K562 (cell line): ENCODE measurements around the gene ATP10B. TPM values are rescaled to one million over a fixed set of nuclear protein-coding genes. Genes with fewer than 3 reads are reported as not detected.

Source experiments
- ATAC-seq: fragments of 200-7000 bp; cut with Tn5 transposase; 3 replicates; pipeline ENCODE4 v1.9.1; 2020; ENCODE audit warnings: moderate library complexity
- BruUV-seq: library from RNA; stranded (reverse); fragments of 400-500 nt; replicated peaks from 2 replicates; lab custom pipeline; 2021; lab: Mats Ljungman, UMichigan
- CTCF ChIA-PET: fragments of 300-600 bp; formaldehyde crosslinking; extraction: SDS; loops from one replicate; lab custom pipeline; 2021; ENCODE audit warnings: low intra/inter-chr PET ratio; lab: Yijun Ruan, JAX
- POLR2A ChIA-PET: fragments of 300-600, 350-650 bp; sonication (Branson Sonifier 250); formaldehyde crosslinking; extraction: SDS; loops from one replicate; lab custom pipeline; 2021; ENCODE audit warnings: antibody characterized with exemption, inconsistent platforms; lab: Yijun Ruan, JAX
- DNase-seq, 4 experiments: peaks; one replicate each; pipeline versions ENCODE4 v3.0.0 to v3.0.0-alpha.2; 2011 to 2018; ENCODE audit warnings: low spot score in 3 of 4, mixed read lengths in 3 of 4; ENCODE audit errors: extremely low read depth in 1 of 4
- FAIRE-seq: peaks from 2 replicates; lab custom pipeline; 2011; peaks lifted over from hg19 to GRCh38; lab: Jason Lieb, UNC
- H2AFZ ChIP-seq: 2 replicates; pipeline ENCODE4 v1.6.0; 2011; ENCODE audit warnings: low read depth, low read length, control low read depth, inconsistent platforms
- H3K27ac ChIP-seq: fragments of 200-600 bp; 3 replicates; pipeline ENCODE4 v1.8.0; 2011; ENCODE audit warnings: low read depth, mild to moderate bottlenecking, control low read depth, inconsistent platforms, low read length, moderate library complexity, mixed read lengths; ENCODE audit errors: extremely low read depth
- H3K27me3 ChIP-seq, 2 experiments: fragments of 300-600 bp in 1 of 2; 2 replicates in 1 of 2; 3 replicates in 1 of 2; pipeline versions ENCODE4 v1.6.0 to v1.8.0; 2011; ENCODE audit warnings: inconsistent platforms in 2 of 2, low read length in 2 of 2, mild to moderate bottlenecking in 1 of 2, mixed read lengths in 1 of 2, moderate library complexity in 1 of 2; ENCODE audit not compliant: control insufficient read depth in 2 of 2, insufficient read depth in 2 of 2
- H3K36me3 ChIP-seq: fragments of 300-600 bp; 3 replicates; pipeline ENCODE4 v1.8.0; 2011; ENCODE audit warnings: mild to moderate bottlenecking, low read length, inconsistent platforms; ENCODE audit not compliant: control insufficient read depth, insufficient read depth
- H3K4me1 ChIP-seq, 2 experiments: fragments of 200-600 bp in 1 of 2; replicated peaks in 1 of 2; 2 replicates in 1 of 2; 3 replicates in 1 of 2; pipeline versions ENCODE4 v1.5.1 to v1.8.0; 2011; ENCODE audit warnings: inconsistent platforms in 2 of 2, low read length in 2 of 2, mild to moderate bottlenecking in 1 of 2, mixed read lengths in 1 of 2, moderate library complexity in 1 of 2; ENCODE audit not compliant: control insufficient read depth in 2 of 2, insufficient read depth in 2 of 2
- H3K4me2 ChIP-seq: 2 replicates; pipeline ENCODE4 v1.6.1; 2011; ENCODE audit warnings: low read length, control low read depth, inconsistent platforms, mixed read lengths; ENCODE audit not compliant: insufficient read depth
- H3K4me3 ChIP-seq: fragments of 200-600 bp; sonication (generic), shearing (Covaris generic); 2 replicates; pipeline ENCODE4 v1.5.1; 2016; ENCODE audit warnings: control low read depth, inconsistent platforms
- H3K79me2 ChIP-seq: fragments of 200-600 bp; 3 replicates; pipeline ENCODE4 v1.8.0; 2011; ENCODE audit warnings: low read length, inconsistent platforms; ENCODE audit not compliant: control insufficient read depth, insufficient read depth
- H3K9ac ChIP-seq, 2 experiments: 2 replicates each; pipeline versions ENCODE4 v1.6.0 to v1.6.1; 2011; ENCODE audit warnings: low read depth in 2 of 2, low read length in 2 of 2, control low read depth in 1 of 2, inconsistent platforms in 1 of 2, mild to moderate bottlenecking in 1 of 2, mixed read lengths in 1 of 2; ENCODE audit not compliant: insufficient read depth in 1 of 2
- H3K9me1 ChIP-seq: one replicate; pipeline ENCODE4 v1.6.0; 2011; ENCODE audit warnings: inconsistent platforms, mild to moderate bottlenecking, low read length, moderate library complexity; ENCODE audit not compliant: control insufficient read depth, insufficient read depth
- H3K9me3 ChIP-seq: replicated peaks from 2 replicates; pipeline ENCODE4 v1.5.1; 2011; ENCODE audit warnings: low read depth, low read length, inconsistent platforms; ENCODE audit not compliant: control insufficient read depth, insufficient read depth
- H4K20me1 ChIP-seq: replicated peaks from 2 replicates; pipeline ENCODE4 v1.6.1; 2011; ENCODE audit warnings: low read length, inconsistent platforms, mixed read lengths; ENCODE audit not compliant: control insufficient read depth, insufficient read depth
- ASH1L ChIP-seq: fragments of 450-650 bp; IDR thresholded peaks from 2 replicates; pipeline ENCODE4 v1.6.1; 2018; ENCODE audit warnings: borderline replicate concordance, mild to moderate bottlenecking, low read depth; ENCODE audit not compliant: partially characterized antibody
- RAD21 ChIP-seq, 2 experiments: fragments of 250-450 bp in 1 of 2; fragments of 450-650 bp in 1 of 2; sonication (Bioruptor Pico) in 1 of 2; formaldehyde crosslinking in 1 of 2; IDR thresholded peaks in 1 of 2; conservative IDR thresholded peaks in 1 of 2; 2 replicates each; pipeline versions ENCODE4 v1.4.0 to v1.8.0; 2020 to 2022; ENCODE audit warnings: mild to moderate bottlenecking in 2 of 2, moderate library complexity in 1 of 2
- RAD51 ChIP-seq: fragments of 450-650 bp; IDR thresholded peaks from 2 replicates; pipeline ENCODE4 v1.7.1; 2016; ENCODE audit warnings: low read depth, mild to moderate bottlenecking, borderline replicate concordance
- SMAD4 ChIP-seq: fragments of 250-450 bp; sonication (Bioruptor Pico); conservative IDR thresholded peaks from 2 replicates; pipeline ENCODE4 v1.8.0; 2021; ENCODE audit warnings: inconsistent platforms, mild to moderate bottlenecking, moderate library complexity
- SMARCB1 ChIP-seq: IDR thresholded peaks from 2 replicates; pipeline ENCODE4 v1.6.1; 2011; ENCODE audit warnings: improper control_type of control experiment, low read depth; ENCODE audit not compliant: insufficient read length
- TAF1 ChIP-seq: IDR thresholded peaks from 2 replicates; pipeline ENCODE4 v1.6.1; 2011; ENCODE audit warnings: mild to moderate bottlenecking, low read length, moderate library complexity; ENCODE audit not compliant: insufficient read depth, control insufficient read depth, severe bottlenecking; ENCODE audit errors: extremely low read depth
- THRA ChIP-seq: fragments of 450-650 bp; IDR thresholded peaks from 2 replicates; pipeline ENCODE4 v1.6.1; 2017; ENCODE audit warnings: mild to moderate bottlenecking, moderate library complexity
- ZFP1 ChIP-seq: fragments of 450-650 bp; formaldehyde crosslinking; IDR thresholded peaks from 2 replicates; pipeline ENCODE4 v1.4.0; 2020; ENCODE audit warnings: mild to moderate bottlenecking, mixed read lengths
- ZNF395 ChIP-seq: fragments of 200-800 bp; sonication (Bioruptor generic); IDR thresholded peaks from 2 replicates; pipeline ENCODE4 v1.6.1; 2017; ENCODE audit warnings: missing genetic modification characterization, missing compliant biosample characterization
- ZNF609 ChIP-seq: sonication (generic); formaldehyde crosslinking; IDR thresholded peaks from 2 replicates; pipeline ENCODE4 v1.8.1; 2023; ENCODE audit warnings: missing genetic modification reagents, mild to moderate bottlenecking, borderline replicate concordance
- WGBS: fragments of 100-300 bp; shearing (Covaris generic); methylation state at CpG from one replicate; pipeline ENCODE4 v1.1.6; 2016; ENCODE audit warnings: low coverage, mixed read lengths; ENCODE audit not compliant: insufficient coverage; ENCODE audit errors: missing lambda C conversion rate; 5-methylcytosine and 5-hydroxymethylcytosine counted together
- in situ Hi-C: fragments of 300-500 bp; cut with MboI; formaldehyde crosslinking; loops from 4 replicates; pipeline ENCODE4 v1.15.0; 2018; ENCODE audit warnings: inconsistent platforms, mixed read lengths
- intact Hi-C: fragments of 100-400 bp; cut with micrococcal nuclease; formaldehyde crosslinking; loops from 2 replicates; pipeline ENCODE4 v1.14.2; 2022
- polyA plus RNA-seq, 8 experiments: library from polyadenylated mRNA; depleted of rRNA in 4 of 8; stranded (reverse) in 5 of 8; unstranded in 3 of 8; fragments of >200 nt; fragmentation: Nextera tagmentation in 2 of 8; fragmentation: Illumina TruSeq in 1 of 8; extraction: Ambion mirVana in 2 of 8; extraction: Trizol in 1 of 8; gene quantifications; 2 replicates each; pipeline versions ENCODE4 v1.2.1 to v1.2.3, GENCODE V29; 2011 to 2014; ENCODE audit warnings: inconsistent platforms in 1 of 8, missing spikeins in 1 of 8
- total RNA-seq, 7 experiments: library from RNA; depleted of rRNA in 6 of 7; stranded (reverse); fragments of >200 nt in 6 of 7; fragmentation: Illumina TruSeq in 2 of 7; extraction: Trizol in 2 of 7; gene quantifications; 2 replicates each; pipeline versions ENCODE4 v1.2.1 to v1.2.3, GENCODE V29; 2011 to 2021; ENCODE audit warnings: low replicate concordance in 1 of 7
- TF ChIP-seq, protein P1 (sequence below): fragments of 450-650 bp; conservative IDR thresholded peaks from 2 replicates; pipeline ENCODE4 v1.6.1; 2016; ENCODE audit warnings: missing genetic modification characterization, low read depth, mild to moderate bottlenecking, control low read depth, missing compliant biosample characterization

Gene ATP10B
- total and polyA plus RNA-seq, 9 of the 15 experiments (the other 6 are each of a cell fraction or from before 2014, with no cell fraction given) = 0.04 TPM; not detected in 8

DNA sequence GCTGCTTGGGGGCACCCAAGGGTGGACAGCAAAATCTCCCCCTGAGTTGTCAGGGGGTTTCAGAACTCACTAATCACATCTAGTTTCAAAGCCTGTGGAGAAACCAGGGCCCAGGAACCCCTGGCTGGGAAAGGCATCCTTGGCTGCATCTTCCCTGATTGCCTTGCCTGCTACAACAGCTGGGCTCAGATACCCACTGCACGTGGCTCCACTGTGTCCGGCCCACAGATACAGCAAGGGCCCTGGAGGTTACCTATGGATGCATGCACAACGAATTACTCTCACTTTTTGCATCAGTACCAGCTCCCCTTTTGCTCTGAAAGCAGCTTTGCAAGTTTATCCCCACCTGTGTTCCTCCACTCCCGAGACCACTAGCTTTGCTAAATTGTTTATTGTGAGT is 55.0 kb downstream of the ATP10B start (continued):
- TF ChIP-seq ZNF609 (CRISPR knock-in tag) (no peak), SMARCB1 (no peak), ZFP1 (CRISPR knock-in tag) (no peak)
- TF ChIP-seq, protein P1, sequence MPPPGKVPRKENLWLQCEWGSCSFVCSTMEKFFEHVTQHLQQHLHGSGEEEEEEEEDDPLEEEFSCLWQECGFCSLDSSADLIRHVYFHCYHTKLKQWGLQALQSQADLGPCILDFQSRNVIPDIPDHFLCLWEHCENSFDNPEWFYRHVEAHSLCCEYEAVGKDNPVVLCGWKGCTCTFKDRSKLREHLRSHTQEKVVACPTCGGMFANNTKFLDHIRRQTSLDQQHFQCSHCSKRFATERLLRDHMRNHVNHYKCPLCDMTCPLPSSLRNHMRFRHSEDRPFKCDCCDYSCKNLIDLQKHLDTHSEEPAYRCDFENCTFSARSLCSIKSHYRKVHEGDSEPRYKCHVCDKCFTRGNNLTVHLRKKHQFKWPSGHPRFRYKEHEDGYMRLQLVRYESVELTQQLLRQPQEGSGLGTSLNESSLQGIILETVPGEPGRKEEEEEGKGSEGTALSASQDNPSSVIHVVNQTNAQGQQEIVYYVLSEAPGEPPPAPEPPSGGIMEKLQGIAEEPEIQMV (tag) = no peak
- TF ChIP-seq, all 486 proteins: peak for 0

GRCh38 chr5:160793530-160793899 is 58.5 kb downstream of the ATP10B start:
- H3K27ac ChIP-seq = no peak overlapping the region
- H3K4me2 ChIP-seq = no peak overlapping the region
- ChIA-PET CTCF (no interaction called here), POLR2A (no interaction called here)
- H3K27me3 ChIP-seq = no peaks in the 10 kb centered on the region
- no peak overlapping the region for H3K4me3 ChIP-seq
- H3K9ac ChIP-seq = no peak overlapping the region
- BruUV-seq = no TSS peak
- in situ Hi-C loops = no loop called here
- no peaks in the 10 kb centered on the region for H3K4me1 ChIP-seq
- intact Hi-C loops = no loop called here
- no peaks in the 10 kb centered on the region for H3K79me2 ChIP-seq
- ATAC-seq (no peak), DNase-seq (no peak), FAIRE-seq (no peak)
- no peaks in the 10 kb centered on the region for H3K9me1 ChIP-seq
- 0% methylated on average over 2 of the region's 2 CpGs for WGBS
- no peaks in the 10 kb centered on the region for H4K20me1 ChIP-seq
- H3K36me3 ChIP-seq = no peaks in the 10 kb centered on the region
- no peak overlapping the region for H2AFZ ChIP-seq
- H3K9me3 ChIP-seq = no peaks in the 10 kb centered on the region
- TF ChIP-seq SMAD4 (CRISPR knock-in tag) = no peak
- TF ChIP-seq TAF1 = no peak
- TF ChIP-seq THRA = no peak
- no peak for TF ChIP-seq RAD51
- TF ChIP-seq RAD21 (CRISPR knock-in tag; conservative IDR thresholded peaks at IDR 0.05 in 1 of 2, IDR thresholded peaks at IDR 0.05 in 1 of 2) = no peak
- no peak for TF ChIP-seq ZNF395 (CRISPR knock-in tag)
- TF ChIP-seq ASH1L = no peak
